ENCODE results near the gene FLNC.

FLNC gene, protein sequence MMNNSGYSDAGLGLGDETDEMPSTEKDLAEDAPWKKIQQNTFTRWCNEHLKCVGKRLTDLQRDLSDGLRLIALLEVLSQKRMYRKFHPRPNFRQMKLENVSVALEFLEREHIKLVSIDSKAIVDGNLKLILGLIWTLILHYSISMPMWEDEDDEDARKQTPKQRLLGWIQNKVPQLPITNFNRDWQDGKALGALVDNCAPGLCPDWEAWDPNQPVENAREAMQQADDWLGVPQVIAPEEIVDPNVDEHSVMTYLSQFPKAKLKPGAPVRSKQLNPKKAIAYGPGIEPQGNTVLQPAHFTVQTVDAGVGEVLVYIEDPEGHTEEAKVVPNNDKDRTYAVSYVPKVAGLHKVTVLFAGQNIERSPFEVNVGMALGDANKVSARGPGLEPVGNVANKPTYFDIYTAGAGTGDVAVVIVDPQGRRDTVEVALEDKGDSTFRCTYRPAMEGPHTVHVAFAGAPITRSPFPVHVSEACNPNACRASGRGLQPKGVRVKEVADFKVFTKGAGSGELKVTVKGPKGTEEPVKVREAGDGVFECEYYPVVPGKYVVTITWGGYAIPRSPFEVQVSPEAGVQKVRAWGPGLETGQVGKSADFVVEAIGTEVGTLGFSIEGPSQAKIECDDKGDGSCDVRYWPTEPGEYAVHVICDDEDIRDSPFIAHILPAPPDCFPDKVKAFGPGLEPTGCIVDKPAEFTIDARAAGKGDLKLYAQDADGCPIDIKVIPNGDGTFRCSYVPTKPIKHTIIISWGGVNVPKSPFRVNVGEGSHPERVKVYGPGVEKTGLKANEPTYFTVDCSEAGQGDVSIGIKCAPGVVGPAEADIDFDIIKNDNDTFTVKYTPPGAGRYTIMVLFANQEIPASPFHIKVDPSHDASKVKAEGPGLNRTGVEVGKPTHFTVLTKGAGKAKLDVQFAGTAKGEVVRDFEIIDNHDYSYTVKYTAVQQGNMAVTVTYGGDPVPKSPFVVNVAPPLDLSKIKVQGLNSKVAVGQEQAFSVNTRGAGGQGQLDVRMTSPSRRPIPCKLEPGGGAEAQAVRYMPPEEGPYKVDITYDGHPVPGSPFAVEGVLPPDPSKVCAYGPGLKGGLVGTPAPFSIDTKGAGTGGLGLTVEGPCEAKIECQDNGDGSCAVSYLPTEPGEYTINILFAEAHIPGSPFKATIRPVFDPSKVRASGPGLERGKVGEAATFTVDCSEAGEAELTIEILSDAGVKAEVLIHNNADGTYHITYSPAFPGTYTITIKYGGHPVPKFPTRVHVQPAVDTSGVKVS (N-terminal part only)

DNA sequence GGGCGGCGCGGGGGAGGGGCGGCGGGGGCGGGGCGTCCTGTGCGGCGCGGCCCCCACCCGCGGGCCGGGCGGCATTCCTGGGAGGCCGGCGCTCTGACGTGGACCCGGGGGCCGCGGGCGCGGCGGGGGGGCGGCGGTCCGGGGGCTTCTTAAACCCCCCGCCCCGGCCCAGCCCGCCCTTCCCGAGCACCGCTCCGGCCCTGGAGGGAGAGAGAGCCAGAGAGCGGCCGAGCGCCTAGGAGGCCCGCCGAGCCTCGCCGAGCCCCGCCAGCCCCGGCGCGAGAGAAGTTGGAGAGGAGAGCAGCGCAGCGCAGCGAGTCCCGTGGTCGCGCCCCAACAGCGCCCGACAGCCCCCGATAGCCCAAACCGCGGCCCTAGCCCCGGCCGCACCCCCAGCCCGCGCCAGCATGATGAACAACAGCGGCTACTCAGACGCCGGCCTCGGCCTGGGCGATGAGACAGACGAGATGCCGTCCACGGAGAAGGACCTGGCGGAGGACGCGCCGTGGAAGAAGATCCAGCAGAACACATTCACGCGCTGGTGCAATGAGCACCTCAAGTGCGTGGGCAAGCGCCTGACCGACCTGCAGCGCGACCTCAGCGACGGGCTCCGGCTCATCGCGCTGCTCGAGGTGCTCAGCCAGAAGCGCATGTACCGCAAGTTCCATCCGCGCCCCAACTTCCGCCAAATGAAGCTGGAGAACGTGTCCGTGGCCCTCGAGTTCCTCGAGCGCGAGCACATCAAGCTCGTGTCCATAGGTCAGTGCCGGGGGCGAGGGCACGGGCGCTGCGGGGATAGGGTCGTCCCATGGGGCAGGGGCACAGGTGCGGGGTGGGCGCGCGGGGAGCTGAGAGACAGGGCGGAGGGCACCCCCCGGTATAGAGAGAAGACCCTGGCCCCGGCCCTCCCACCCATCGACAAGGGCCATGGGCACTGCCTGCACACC lies at the start of gene FLNC:
FLNC (plus strand) TSS at position 176 of the 947 bp plus-strand sequence; CDS start at position 408, 232 bp downstream.
- DNase-seq (ENCODE audit: low read depth in 2 of 2), result no peak

DNA sequence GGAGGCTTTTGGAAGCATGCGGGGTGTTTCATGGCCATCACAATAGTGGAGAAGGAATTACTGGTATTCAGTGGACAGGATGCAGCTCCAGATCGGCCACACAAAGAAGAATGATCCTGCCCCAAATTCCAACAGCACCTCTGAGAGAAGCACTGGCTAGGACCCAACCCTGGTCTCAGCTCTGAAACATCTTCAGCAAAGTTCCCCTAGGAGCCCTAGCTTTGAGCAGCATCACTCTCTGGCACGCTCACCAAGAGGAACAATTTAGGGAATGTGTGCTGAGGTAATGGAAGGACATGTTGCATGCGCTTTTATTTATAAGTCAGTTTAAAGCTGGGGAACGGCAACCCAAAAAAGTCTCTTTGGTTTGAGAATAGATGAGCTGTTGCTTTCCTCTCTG lies 49.1 kb upstream of the FLNC start:
- DNase-seq (ENCODE audit: low read depth in 2 of 2), result no peak

DNA sequence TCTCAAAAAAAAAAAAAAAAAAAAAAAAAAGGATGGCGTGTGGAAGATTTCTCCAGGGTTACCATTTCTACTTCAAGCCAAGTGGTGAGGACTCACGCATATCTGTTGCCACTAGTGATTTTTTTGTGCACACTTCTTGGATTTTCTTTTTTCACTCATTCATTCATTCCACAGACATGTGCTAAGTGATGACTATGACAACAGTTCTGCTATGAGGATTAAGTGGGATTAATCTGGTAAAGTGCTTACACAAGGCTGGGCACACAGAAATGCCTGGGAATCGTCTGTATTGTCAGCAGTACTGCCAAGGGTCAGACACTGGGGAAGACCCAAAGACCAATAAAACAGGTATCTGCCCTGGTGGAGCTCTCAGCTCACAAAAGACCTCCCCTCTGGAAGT lies 48.4 kb upstream of the FLNC start:
- no peak for DNase-seq (ENCODE audit: low read depth in 2 of 2)

DNA sequence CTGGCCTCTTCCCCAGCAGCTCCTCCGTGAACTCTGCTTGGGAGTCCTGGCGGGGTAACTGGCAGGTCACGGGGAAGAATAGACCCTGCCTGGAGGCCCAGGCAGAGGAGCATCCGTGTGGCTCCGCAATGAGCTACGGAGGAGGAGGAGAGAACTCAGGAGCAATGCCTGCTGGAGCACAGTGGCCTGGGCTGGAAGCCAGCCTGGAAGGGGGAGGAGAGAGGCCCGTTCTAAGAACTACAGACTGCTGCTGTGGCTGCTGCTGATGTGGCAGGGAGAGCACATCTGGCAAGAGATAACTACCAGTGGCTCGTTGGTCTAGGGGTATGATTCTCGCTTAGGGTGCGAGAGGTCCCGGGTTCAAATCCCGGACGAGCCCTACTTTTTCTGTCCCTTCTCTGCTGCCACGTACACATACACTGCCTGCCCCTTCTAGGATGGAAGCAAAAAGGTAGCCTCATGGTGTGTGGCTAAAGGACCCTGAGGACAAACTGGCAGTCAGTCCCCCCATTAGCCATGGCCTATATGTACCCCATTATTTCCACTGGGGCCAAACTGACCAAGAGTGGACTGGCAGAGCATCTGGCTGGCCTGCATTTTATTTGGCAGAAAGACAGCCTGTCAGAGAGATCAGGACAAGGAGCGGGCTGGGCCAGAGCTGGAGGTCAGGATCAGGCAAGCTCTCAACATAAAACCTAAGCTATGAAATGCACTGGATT lies 46.9 kb upstream of the FLNC start:
- DNase-seq (ENCODE audit: low read depth in 2 of 2), result no peak

DNA sequence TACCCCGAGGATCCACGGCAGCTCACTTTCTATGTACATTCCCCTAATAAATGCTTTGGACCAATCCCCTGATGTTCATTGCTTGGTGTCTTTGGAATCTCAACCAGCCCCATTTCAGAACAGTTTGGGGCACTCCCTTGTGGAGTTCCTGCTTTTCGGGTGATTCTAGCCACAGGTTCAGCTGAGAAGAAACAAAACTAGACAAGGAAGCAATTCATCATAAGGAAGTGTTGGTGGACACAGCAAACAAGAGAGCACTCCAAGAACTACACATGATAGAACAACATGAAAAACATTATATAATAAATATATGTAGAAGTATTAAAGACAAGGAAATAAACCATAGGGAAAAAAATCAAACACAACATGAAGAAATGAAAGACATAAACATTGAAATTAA lies 44.5 kb upstream of the FLNC start:
- no peak for DNase-seq (ENCODE audit: low read depth in 2 of 2)

DNA sequence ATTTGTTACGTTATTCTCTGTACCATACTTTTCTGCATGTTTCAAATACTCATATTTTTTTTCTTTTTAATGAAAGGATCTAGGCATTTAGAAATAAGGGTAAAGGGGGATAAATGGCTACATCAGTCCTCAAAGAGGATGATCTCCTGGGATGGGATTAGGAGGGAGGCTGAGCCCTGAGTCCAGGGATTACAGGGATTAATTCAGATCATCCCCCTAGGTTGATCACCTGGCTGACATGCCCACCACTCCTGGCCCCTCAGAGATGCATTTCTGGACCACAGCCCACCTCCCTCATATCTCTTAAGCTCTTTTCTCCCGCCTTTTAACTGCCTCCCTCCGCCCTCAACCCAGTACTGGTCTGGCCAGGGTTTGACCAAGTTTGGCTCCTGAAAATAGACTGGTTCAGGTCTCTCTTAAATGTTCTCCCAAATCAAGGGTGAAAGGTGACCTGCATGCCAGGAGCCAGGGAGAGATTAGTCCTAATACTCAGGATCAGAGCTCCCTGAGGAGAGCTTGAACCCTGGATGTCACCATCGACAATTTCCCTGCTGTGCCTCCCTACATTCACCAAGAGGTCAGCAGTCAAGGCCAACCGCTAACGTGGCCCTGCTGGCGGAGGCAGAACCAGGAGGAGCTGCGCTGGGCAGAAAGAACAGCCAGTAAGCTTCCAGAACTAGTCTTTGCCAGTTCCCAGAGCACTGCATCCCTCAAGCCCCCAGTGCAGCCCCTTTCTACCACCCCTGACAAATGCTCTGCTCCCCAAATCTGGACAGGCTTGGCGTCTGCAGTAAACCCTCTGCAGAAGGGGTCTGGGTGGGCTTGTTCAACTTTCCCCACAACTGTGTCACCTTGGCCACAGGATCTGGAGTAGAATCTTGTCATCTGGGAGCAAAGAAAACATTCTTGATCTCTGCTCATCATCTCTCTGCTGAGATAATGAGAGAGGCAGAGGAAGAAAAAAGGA lies 41.5 kb upstream of the FLNC start:
- DNase-seq (ENCODE audit: low read depth in 2 of 2), result no peak

DNA sequence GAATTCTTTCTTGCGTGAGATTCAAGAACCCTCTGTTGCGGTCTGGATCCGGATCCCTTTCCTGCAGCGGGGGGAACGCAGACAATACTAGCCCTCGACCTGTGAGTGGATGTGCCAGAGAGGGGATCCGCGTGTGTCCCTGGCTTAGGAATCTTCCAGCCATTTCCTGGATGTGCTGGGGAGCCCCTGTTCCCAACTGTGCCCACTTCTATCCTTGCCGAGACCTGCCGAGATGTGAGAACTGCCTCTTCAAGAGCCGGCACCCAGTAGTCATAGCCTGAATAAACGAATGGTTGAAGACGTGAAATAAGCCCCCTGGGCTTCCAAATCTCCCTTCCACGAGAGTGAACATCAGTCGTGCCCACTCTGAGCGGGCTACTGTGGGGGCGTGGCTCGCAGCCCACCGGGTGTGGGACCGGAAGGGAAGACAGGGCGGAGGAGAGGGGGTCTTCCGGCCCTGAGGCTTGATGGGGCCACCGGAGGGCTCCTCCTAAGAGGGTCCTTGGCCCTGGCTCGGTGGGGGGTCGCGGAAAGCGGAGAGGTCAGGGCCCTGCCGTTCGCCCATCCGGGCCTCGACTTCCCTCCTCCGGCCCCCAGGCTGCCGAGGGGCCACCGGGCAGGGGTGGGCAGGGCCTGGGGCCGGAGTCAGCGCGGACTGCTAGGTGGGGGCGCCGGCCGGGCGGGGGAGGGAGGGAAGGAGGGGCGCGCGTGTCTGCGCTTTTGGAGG lies 39.7 kb upstream of the FLNC start:
- no peak for DNase-seq (ENCODE audit: low read depth in 2 of 2)

DNA sequence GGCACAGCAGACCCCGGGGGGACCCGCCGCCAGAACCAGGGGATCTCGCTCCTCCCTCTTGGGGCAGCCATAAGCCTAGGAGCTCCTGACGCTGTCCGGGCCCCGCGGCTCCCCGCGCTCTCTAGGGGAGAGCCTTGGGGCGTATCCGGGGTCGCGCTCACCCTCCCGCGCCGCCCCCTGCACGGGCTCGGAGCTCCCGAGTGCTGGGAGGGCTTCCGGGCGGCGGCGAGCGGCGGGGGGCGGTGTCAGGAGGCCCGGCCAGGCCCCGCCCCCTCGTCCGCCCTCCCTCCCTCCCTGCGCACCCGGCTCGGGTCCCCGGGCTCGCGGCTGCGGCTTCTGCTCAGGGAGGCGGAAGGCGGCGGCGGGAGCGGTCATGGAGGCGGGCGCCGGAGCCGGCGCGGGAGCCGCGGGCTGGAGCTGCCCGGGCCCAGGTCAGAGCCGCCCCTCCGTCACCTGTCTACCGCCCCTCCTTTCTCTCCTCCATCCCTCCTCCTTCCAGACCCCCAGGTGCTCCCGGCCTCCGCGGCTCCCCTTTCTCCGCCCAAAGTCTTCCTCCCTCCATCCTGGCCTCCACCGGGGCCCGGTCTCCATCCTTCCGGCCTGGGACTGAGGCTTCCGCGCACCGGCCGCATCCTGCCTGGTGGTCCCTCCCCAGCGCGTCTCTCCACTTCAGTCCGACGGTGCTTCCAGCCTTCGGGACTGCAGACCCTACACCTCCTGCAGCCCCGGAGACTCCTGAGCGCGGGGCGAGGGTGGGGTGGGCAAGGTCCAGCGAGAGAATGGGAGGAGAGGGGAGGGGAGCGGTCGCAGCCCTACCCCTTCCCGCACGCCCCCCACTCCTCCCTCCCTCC lies 38.9 kb upstream of the FLNC start, which contains the start of gene CCDC136:
CCDC136 (plus strand) TSS at position 848 of the 851 bp plus-strand sequence. CDS start 444 bp downstream, outside the sequence.
- DNase-seq (ENCODE audit: low read depth in 2 of 2), result peak; percentile 50 to 59

DNA sequence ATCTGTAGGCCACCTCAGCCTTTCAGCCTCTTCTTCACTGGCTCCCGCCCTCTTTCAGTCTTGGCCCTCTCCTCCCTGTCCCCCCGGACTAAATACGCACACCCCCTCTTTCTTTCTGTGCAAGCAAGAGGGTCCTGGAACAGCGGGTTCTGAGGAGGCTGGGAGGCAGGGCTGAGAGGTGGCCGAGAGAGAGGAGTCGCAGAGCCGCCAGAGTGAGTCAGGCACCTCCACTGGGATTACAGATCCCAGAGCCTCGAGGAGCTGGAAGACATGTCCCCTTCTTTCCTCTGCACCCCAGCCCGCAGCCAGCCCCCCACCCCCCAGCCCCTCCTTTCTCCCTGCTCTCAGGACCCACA lies 38.3 kb upstream of the FLNC start:
- DNase-seq (ENCODE audit: low read depth in 2 of 2), result no peak

DNA sequence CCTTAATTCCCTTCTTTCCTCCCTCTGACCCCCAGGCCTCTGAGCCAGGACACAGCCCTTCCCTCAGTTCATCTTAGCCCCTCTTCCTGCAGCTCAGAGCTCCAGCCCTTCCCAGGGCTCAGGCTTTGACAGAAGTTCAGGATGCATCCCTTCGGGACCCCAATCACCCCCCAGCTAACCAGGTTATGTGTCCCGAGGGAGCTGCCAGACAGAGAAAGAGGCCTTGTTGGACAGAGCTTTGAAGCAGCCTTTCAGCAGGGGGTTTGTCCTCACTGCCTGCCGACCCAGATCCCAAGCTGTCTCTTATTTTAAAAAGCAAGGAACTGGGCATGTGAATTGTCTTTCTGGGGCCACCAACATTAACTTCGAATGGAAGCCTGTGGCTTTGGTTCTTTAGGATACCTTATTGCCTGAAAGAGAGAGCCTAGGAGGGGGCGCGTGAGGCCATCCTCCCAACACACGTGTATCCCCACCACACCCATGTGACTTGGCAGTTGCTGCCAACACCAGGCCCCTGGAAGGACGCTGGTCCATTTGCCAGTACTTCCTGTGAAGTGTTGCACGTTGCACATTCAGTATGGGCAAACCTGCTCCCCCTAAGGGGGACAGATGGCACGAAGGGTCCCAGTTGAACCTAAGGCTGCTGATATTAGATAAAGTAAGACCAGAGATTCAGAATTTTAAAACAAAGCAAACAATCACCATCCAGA lies 37.6 kb upstream of the FLNC start:
- DNase-seq (ENCODE audit: low read depth in 2 of 2), result no peak

DNA sequence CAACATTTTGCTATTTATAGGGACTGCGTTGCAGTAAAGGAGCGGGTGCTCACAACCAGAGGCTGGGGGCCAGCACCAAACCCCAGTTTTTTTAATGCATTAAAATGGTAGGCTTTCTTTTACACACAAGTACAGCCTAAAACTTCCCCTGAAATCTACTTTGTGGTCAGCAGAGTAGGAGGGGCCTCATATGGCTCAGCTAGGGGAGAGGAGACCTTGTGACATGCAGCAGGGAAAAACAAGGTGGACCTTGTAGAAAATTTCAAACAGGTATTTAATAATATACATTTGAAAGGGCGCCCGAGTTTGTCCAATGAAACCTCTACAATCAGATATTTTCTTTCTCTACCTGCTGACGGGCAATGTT lies 37.0 kb upstream of the FLNC start:
- DNase-seq (ENCODE audit: low read depth in 2 of 2), result no peak

DNA sequence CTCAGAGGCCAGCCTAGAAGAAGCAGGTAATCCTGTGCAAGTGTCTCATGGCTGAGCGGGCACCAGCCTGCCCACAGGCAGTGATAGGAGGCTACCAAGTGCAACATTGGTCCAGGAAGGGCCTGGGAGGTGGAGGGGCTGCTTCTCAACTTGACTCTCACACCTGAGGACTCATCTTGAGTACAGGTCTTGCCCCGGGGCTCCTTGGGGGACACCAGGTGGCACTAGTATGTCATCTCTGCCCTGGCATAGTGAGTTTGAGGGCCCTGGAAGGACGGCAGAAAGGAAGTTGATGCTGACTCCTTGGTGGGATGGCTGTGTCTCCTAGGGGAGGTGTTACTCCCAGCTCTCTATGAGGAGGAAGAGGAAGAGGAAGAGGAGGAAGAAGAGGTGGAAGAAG lies 36.2 kb upstream of the FLNC start:
- DNase-seq (ENCODE audit: low read depth in 2 of 2), result no peak

DNA sequence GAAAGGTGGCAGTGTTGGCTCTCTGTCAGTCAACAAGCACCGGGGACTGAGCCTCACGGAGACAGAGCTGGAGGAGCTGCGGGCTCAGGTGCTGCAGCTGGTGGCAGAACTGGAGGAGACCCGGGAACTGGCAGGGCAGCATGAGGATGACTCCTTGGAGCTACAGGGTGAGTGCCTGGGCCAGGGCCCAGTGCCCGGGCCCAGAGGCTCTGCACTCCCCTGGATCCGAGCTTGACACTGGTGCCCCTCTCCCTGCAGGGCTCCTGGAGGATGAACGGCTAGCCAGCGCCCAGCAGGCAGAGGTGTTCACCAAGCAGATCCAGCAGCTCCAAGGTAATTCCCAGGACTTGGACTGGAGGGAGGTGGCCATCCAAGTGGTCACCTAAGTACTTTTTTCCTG lies 35.8 kb upstream of the FLNC start:
- no peak for DNase-seq (ENCODE audit: low read depth in 2 of 2)

DNA sequence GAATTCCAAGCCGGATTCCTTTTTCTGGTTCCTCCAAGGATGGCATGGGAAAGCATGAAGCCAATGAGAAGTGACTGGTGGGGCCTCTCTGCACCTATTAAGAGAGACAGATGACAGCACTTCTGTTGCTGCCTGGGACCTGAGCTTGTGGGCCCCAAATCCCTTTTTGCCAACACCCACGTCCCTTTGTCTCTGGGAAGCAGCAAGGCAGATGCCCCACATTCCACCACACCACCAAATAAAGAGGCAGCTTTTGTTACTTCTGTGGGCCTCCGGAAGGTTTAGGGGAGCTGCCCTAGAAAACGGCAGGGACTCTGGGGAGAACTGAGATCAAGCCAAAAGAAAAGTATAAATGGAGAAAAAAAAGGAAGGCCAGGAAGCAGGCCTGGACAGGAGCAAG lies 35.1 kb upstream of the FLNC start:
- DNase-seq (ENCODE audit: low read depth in 2 of 2), result no peak

DNA sequence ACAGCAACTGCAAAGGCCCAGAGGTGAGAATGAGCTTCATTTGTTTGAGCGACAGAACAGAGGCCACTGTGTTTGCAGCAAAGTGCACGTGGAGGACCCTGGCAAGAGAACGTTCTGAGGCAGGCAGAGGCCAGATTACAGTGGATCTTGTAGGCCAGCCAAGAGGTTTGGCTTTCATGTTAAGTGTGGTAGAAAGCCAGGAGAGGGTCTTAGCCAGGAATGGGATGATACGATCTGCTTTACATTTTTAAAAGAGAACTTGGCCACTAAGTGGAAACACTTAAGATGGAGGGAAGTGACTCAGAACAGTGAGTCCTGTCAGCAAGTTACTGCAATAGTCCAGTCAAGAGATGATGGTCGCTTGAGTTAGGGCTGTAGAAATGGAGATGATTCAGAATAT lies 33.9 kb upstream of the FLNC start:
- DNase-seq (ENCODE audit: low read depth in 2 of 2), result no peak

DNA sequence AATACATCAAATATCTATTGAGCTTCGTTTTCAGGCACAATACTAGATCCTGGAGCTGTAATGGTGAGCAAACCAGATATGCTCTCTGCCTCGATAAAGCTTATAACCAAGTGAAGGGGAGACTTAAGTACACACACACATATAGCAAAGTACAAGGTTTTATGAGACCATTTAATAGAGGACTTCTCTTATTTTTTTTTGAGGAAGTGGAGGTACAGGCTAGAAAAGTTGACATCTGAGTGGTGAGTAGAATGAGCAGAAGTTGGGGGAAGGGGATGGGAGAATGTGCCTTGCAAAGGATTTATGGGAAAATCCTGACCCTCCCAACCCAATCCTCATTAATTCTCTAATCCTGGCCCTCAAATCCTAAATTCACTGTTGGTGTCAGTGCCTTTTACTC lies 30.8 kb upstream of the FLNC start:
- no peak for DNase-seq (ENCODE audit: low read depth in 2 of 2)

DNA sequence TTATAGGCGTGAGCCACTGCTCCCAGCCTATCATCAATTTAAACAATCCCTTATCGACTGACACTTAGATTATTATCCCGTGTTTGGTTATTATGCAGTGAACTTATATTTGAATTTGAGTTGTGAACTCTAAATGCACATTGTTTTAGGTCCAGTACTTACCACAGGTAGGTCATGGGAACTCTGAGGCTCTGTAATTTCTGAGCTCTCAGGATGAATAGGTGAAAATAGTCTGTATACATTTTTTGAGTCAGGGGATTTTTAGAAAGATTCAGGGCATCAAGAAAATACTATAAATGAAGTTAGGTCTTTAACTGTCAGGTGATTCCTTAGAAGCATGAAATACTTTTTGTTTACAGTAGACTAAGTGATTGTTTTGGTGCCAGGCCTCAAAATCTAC lies 29.6 kb upstream of the FLNC start:
- DNase-seq (ENCODE audit: low read depth in 2 of 2), result no peak

All from stimulated activated CD8-positive, alpha-beta memory T cell treated with anti-CD3 and anti-CD28 coated beads, Interleukin-7, amount 100 ng/mL, for 1 hour (primary cell).